NCI-H128 (cell line): ENCODE data around the gene ZNF664.

ENCODE experiments used
- DNase-seq: peaks from one replicate; lab custom pipeline; 2025; ENCODE audit not compliant: unreplicated experiment; lab: John Stamatoyannopoulos, UW

ZNF664 gene

DNA sequence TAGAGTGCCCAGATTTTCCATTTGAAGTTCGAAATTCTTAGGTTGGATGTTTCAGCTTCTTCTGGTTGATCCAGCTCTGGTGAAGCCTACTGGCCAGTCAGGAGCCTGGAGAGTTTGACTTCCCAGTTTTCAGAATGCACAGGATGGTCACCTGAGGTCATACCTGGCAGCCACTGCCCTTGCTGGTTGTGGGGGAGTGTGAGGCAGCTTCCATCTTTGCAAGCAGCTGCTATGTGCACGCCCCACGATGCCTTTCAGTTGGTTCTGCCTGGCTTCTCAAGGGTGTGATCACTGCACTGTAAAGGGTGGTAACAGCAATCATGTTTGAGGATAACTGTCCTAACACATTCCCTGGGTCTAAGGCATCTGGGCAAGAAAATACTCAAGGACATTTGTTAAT, 15.8 kb upstream of the ZNF664 start:
- DNase-seq: no peak

DNA sequence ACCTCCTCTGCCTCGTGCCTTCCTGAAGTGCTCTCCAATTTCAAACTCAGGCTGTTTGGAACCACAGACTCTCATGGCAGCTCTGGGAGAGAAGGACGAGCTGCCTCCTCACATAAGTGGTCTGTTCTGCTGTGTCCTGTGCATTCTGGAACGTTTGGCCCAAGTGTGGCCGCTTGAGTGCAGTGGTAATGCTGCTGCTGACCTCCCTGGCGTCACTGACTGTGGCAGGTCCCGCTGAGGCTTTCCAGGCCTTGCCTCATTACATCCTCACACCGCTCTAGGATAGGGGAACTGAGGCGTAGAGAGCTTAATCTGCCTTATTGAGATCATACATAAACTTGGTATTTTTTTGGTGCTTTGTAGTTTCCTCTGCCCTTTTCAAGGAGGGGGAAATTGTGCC, 14.6 kb upstream of the ZNF664 start:
- no peak for DNase-seq

DNA sequence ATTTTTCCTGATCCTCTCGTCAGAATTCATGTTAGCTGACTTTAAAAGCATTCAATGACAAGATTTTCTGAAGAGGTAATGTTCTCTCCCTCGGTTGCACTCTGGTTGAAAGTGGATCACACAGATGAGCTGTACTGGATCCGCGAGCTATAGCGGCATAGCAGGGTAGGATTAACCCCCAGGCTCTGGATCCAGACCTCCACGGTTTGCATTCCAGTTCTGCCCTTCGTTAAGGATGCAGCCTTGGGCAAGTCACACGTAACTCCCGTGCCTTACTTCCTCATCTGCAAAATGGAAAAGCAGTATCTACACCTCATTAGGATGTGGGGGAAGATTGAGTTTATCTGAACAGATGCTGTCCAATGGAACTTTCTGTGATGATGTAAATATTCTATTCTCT, 14.1 kb upstream of the ZNF664 start:
- DNase-seq: no peak

DNA sequence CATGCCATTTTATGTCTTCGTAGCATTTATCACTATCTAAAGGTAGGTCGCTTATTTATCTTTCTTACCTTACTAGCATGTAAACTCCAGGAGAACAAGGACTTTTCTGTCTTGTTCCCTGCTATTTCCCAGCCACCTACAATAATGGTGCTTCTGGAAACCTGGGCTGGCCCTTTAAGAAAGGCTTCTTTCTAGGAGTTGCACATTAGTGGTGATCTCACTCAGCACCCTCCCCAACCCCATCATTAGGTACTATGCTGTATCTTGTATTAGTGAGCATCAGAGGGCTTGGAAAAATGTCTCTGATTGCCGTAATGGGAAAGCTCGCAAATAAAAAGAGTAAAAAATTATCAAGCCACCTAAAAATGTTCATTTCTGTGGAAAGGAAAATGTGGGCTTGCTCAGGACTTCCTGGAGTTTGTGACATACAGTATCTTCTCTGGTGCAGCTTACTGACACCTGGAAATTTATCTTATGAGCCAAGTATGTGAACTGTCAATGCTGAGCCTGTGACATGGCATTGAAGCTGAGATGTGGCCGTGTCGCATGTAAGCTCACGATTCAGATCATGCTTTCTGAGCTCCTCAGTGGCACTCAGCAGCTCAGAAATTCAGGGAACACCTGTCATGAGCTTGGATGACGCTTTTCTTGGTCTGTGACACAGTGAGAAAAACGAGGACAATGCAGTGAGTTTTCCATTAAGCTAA, 12.8 kb upstream of the ZNF664 start:
- no peak for DNase-seq

DNA sequence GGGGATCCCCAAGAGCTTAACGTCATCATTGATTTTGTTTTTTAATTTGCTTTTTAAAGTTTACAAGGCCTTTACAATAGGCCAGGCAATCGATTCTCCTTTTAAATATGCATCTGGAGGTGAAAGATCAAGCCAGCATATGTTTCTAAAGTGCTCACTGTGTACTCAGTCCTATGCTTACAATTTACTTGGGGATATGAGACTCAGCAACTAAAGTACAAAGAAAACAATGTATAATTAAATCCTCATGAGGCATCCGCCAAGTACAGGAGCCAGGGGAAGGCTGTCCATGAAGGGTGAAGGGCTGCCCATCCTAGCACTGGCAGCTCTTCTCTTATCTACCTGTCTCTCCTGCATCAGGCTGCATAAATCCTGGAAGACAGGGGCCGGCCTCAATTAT, 12.2 kb upstream of the ZNF664 start:
- DNase-seq: no peak

DNA sequence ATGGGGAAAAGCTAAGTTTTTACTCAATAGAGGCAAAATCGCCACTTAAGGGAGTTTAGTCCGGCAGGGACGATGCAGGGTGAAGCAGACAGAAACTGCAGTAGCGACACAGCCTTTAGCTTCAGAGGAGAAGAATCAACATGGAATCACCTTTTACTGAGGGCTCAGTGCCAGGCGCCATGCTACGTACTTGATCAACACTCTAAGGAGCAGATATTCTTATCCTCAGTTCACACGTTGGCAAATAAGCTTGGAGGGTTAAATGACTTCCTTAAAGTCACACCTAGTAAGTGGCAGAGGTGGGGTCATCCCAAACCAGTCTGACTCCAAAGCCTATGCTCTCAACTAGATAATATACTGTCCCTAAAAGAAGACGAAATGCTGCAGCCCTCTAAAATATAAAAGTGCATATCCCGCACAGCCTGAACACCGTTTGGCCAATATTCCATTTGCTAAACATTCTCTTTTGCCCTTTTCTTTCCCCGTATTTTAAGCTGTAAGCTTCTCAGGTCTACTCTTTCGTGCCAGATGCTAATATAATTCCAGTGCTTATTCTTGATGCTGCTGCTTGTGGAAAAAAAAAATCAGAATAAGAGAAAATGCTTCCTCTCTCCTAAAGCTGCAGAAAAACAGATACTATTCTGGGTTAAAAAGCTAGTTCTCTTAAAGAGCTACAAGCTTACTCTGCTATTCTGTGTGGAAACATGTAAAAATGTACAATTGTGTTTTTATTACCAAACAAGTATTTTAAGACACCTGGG, 11.2 kb upstream of the ZNF664 start:
- no peak for DNase-seq

DNA sequence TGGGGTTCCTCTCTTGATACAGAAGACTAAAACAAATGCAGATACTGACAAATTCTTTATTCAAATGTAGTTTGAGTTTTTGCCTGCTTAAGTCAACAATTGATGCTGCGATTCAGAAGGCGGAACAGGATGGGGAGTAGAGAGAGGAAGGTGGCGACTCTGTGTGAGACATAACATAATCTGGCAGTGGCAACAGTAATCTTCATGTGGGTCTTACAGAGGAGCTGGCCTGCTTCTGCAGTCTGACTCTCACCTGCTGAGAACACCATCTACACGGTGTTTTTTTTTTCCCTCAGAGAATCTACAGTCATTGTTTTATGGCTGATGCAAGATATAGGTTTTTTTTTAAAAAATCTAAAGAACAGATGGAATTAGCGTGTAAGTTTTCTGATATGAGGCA, 10.5 kb upstream of the ZNF664 start:
- DNase-seq: no peak

DNA sequence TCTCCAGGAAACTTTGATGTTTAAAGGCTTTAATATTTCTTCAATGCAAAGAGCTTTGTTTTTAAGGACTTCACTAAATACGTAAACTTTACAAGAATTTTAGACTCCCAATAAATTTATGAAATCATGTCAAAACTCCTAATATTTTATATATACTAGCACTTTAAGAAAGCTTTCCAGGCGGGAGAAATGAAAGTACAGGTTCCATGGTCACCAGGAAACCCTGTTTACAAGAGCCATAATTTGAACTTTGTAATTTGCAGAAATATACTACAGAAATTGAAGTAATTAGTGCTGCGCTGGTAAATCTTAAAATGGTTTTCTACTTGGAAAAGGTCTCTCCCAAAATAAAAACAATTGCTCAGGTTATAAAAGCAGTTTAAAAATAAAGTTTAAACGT, 9.2 kb upstream of the ZNF664 start:
- DNase-seq: no peak

DNA sequence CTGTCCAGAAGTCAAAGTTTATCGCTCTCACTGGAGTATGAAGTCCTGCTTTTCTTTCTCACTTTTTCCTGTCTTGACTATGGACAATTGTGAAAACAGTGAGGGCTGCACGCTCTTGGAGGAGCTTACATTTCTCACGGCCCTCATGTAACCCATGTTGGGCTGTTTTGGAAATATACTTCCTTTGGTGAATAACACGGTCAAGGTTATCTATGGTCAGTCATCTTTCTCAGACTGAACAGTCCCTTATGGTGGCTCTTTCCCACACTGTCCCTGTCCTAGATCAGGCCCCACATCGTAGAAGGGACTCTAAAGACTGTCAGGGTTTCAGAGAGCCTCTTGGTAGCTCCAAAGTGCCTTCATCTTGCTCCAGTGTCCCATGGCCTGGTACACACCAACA, 7.6 kb upstream of the ZNF664 start:
- DNase-seq: no peak

DNA sequence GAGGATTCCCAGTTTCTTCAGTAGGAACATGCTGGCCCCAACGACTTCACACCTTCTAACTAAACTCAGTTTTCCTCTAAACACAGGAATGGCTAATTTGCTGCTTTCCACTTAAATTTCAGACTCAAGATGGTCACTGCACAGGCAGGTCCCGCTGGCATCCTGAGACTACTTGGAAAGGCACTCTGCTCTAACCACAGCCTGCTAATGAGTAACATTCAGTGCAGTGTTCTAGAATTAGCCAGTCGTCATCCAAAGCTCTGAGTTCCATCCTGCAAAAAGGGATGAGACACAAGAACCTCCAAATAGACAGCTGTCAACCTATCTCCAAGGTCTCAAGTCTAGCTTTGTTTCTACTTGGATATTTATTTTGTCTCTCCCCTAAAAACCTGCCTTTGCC, 6.4 kb upstream of the ZNF664 start:
- no peak for DNase-seq

DNA sequence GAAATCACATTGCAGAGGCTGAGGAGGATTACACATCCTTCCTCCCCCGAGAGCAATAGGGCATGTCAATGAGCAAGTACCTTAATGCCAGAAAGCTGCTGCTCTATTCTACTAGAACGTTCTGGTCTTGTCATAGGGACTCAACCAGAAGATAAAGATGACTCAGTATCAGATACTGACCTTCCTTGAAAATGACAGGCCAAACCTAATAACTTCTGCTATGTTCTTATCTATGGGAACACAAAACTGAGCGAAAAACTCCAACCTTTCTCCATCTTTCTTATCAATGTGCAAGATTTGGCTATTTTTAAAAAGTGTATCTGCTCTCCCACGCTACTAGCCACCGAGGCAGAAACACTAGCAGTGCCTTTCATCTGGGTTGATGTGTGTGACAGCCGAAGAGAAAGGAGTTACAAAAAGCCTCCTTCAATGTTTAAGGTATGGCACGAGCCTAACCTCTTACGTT, 5.9 kb upstream of the ZNF664 start:
- no peak for DNase-seq

DNA sequence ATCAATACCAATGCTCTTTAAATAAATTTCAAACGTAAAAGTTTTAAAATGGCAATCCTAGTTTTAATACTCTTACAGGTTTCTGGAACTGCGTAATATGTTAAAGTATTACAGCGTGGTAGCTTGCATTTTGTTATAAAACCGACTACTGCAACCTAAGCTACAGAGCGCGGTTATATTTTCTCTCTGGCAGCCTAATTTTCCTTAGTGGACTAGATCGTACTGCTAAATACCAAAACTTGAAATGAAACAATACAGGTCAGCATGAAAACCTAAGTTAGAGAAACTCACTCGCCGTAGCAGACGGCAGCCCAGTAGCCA, 1.6 kb upstream of the ZNF664 start:
- no peak for DNase-seq

DNA sequence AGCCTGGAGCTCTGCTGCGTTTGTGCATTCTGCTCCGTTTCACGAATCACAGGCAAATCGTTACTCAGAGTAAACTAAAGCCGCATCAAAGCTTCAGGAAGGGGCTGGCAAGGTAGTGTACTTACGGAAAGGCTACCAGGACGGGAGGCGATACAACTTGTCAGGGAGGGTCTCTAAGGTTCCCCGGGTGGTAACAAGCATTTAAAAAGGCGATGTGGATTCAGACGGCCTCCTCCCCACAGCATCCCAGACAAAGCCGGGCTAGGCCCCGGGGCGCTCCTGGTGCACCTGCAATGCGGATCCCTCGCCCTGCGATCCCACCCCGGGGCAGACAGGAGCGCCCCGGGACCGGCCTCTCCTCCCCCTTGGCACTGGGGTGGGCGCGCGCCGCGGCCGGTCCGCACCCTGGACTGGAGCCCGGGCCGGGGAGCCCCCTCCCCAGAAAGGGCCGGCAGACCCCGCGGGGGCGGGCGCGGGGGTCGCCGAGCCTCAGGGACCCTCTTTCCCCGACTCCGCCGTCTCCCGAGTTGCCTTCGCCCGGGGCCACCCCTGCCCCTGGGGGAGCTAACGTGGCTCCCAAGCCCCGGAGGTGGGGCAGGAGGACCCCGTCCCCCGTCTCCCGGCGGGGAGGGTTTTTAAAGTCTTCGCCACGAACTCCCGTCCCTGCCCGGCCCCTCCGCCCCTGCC, 1.1 kb upstream of the ZNF664 start:
- peak; percentile 20 for DNase-seq

DNA sequence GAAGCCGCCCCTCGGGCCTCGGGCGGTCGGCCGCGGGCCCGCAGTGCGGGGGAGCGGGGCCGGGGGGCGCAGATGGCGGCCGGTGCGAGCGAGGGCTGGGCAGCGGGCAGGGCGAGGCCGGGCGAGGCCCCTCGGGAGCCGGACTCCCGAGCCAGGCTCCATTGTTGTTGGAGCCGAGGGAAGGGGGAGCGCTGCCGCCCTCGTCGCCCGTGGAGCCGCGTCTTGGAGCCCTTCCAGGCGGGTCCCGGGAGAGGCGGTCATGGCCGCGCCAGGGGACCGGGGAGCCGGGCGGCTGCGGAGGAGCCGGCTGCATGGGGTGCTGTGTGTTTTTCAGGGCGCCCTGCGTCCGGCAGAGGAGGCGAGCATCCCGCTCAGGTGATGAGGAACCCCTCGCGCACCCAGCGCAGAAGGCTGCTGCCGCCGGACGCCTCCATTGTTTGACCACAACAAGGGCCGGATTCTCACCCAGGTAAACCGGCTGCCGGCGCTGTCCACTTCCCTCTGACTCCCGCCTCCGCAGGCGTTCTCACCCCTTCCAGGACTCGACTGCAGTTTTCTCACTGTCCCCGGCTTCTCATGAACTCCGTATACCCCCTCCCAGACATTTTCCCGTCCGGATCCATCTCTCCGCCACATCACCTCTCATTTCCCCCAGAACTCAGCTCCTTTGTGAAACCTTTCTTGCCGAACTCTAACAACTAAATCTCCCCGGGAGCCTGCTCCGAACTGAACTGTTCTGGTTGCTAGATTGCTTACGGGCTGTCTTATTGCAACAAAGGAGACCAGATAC, 732 bp downstream of the ZNF664 start:
- no peak for DNase-seq

DNA sequence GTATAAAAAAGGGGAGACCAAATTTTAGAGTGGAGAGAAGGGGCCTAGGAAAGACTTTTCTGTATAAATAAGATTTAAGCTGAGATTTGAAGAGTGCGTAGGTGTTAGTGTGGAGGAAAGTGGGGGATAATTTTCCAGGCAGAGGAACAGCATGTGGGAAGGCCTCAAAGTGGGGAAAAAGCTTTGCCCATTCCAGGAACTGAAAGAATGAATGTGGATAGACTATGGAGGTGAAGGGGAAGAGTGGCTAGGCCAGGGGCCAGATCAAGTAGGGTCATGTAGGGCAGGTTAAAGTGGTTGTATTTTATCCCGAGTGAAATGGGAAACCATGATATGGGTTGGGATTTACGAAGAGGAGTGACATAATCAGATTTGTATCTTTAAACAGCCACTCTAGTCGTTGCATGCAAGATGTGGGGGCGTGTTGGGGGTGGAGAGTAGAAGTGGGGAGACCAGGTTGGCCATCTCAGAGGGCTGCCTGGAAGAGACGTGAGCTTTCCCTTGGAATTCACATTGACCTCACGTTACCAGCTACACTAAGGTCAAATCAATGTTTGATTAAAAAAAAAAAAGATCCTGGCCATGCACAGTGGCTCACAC, 3.3 kb downstream of the ZNF664 start:
- DNase-seq: no peak

DNA sequence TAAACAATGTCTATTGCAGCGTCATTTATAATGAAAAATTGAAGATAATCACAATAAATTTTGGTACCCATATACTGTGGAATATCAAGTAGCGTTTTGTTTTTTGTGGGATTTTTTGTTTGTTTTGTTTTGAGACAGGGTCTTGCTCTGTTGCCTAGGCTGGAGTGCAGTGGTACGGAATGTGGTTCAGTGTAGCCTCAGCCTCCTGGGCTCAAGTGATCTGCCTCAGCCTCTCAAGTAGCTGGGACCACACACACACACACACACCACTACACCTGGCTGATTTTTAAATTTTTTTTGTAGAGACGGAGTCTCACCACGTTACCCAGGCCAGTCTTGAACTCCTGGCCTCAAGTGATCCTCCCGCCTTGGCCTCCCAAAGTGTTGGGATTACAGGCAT, 6.6 kb downstream of the ZNF664 start:
- no peak for DNase-seq

DNA sequence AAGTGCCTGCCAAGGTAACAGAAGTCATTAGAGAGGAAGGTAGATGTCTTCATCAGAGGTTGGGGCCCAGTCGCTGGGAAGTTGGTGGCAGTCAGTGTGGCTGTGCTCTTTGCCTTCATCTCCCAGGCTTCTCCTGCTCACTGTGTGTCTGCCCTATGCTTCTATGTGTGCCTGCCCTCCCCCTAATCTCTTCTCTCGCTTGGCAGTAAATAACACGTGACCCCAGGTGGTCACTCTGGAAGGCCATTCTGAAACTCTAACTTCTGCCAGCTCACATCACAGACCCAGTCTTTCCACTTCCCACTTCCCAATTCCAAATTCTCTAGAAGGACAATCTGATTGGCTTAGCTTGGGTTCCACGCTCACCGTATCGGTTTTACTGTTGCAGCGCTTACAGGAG, 9.3 kb downstream of the ZNF664 start:
- DNase-seq: no peak

DNA sequence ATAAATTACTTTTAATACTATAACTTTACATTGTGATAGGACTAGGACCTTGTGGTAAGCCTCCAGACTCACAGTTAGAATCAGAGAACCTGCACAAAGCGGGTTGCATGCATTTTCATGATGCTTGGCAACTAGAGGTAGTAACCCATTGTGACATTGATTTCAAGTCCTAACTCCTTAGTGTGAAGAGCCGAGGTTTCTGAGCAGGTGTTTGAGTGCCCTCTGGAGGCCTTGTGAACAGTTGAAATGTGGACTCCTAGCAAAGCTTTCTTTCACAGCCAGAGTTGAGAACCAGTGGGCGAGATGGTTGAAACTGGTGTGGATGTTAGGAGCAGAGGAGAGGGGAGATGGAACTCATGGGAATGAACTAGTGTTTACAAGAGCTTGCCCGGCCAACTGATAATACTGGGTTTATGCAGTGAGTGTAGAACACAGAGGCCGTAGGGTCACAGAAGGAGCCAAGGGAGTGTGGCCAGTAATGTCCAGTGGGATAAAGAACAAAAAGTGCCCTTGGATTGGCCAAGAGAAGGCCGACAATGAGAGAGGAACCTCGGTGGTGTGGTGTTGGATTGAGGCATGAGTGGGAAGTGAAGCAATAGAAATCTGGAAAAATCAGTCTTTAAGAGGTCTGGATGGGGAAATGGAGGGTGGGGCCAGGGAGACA, 10.9 kb downstream of the ZNF664 start:
- peak; percentile 32 for DNase-seq

DNA sequence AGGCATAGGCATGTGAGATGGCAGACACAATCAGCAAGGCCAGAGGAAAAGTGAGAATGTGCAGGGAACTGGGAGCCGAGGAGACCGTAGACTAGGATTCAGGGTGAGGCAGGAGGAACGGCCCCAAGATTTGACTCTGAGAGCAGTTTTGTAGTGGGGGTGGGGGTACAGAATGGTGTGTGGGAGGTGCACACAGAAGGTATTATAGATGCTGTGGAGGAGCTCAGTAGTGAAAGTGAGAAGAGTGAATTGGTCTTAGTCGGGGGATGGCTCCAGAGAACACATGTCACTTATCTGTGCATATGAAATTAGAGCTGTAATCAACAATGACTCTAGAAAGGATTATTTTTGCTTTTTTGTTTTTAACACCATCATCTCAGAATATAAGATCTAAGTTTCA, 11.9 kb downstream of the ZNF664 start:
- DNase-seq: no peak

DNA sequence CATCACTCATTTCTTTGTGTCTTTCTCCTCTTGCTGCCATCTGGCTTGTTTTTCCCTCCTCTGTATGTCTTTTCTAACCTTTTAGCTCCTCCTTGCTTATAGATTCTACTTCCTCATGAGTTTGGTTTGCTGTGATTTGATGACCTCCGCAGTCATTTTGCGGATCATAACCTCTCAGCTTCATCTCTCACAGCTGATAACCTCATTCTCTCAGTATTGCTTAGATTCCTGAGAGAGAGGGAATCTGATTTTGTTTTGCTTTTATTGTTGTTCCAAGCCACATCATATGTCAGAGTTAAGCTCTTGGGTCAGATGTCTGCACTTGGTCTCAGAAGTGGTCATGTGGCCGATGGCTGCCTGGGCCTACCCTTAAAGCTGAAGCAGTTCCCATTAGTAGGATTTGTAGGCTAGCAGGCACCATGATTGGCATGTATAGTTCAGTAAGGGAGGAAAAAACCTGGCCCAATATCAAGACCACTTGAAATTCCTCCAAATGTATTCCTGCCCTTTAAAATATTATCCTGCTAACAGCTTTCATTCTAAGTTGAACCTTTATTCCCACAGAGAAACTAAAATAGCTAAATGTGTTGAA, 13.5 kb downstream of the ZNF664 start:
- DNase-seq: no peak
